ENCODE data around the gene GAS5.

Gene GAS5

GRCh38 chr1:173823781-173824314 is 43.9 kb downstream of the GAS5 start:
- DNase-seq = no peak

GRCh38 chr1:173821680-173822079 is 46.1 kb downstream of the GAS5 start:
- no peak for DNase-seq

GRCh38 chr1:173818459-173818858 is 49.3 kb downstream of the GAS5 start:
- DNase-seq = no peak
